A549 (cell line): ENCODE results near the gene PNLIPRP1.

Experiments
- CTCF ChIP-seq: fragments of >200 bp; sonication (Bioruptor Twin); formaldehyde crosslinking; IDR thresholded peaks from 3 replicates; pipeline ENCODE4 v1.5.1; 2016
- KDM1A ChIP-seq: fragments of 200-600 bp; sonication (generic); IDR thresholded peaks from 2 replicates; pipeline ENCODE4 v1.6.1; 2016; ENCODE audit warnings: low read depth, mild to moderate bottlenecking
- MAX ChIP-seq: IDR thresholded peaks from 2 replicates; pipeline ENCODE4 v1.6.1; 2012
- MYC ChIP-seq: IDR thresholded peaks from 2 replicates; pipeline ENCODE4 v1.6.1; 2012; ENCODE audit warnings: mild to moderate bottlenecking, inconsistent platforms, low read length, improper control_type of control experiment, borderline replicate concordance
- NR3C1 ChIP-seq: fragments of >200 bp; sonication (Bioruptor Twin); formaldehyde crosslinking; IDR thresholded peaks from 3 replicates; pipeline ENCODE4 v1.6.1; 2017
- RNF2 ChIP-seq: fragments of 200-600 bp; sonication (generic); IDR thresholded peaks from 2 replicates; pipeline ENCODE4 v1.6.1; 2016; ENCODE audit warnings: low read depth, mild to moderate bottlenecking, antibody characterized with exemption, moderate library complexity, borderline replicate concordance
- TP53 ChIP-seq: fragments of 250-450 bp; sonication (Bioruptor Pico); IDR thresholded peaks from 2 replicates; pipeline ENCODE4 v1.5.0; 2021; ENCODE audit warnings: mild to moderate bottlenecking, moderate library complexity
- USF2 ChIP-seq: fragments of 450-650 bp; IDR thresholded peaks from 2 replicates; pipeline ENCODE4 v1.6.1; 2014; ENCODE audit warnings: antibody characterized with exemption

GRCh38 chr10:116636385-116636784 is 45.6 kb downstream of the PNLIPRP1 start:
- TF ChIP-seq CTCF: no peak
- TF ChIP-seq RNF2: no peak
- no peak for TF ChIP-seq MAX
- TF ChIP-seq TP53 (CRISPR knock-in tag): no peak
- no peak for TF ChIP-seq NR3C1
- no peak for TF ChIP-seq MYC
- no peak for TF ChIP-seq KDM1A
- TF ChIP-seq USF2: no peak
